GM21423 (cell line): ENCODE measurements around the gene TRIM40.

ENCODE experiments used
- ATAC-seq: cut with Tn5 transposase; IDR thresholded peaks from one replicate; pipeline ENCODE4 v1.9.1; 2021; ENCODE audit warnings: mild to moderate bottlenecking, moderate library complexity; ENCODE audit not compliant: unreplicated experiment

The TRIM40 gene, protein sequence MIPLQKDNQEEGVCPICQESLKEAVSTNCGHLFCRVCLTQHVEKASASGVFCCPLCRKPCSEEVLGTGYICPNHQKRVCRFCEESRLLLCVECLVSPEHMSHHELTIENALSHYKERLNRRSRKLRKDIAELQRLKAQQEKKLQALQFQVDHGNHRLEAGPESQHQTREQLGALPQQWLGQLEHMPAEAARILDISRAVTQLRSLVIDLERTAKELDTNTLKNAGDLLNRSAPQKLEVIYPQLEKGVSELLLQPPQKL

DNA sequence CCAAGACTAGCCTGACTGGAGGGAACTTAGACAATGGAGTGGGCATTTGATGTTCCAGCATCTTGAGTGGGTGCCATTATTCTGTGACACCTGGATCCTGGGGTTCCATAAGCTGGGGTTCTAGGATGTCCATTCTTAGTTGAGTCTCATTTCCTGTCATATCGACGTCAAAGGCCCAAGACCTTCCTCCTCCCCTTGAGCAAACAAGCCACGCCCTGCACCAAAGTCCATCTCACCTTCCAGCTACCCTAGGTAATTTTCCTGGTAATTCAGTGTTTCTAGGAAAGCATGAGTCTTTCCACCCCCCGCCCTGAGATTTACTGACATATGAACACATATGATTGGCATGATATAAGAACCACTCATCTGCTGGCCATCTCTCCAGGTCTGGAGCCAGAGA is at the start of gene TRIM40:
TRIM40 (plus strand) TSS at position 384 of the 400 bp plus-strand sequence. CDS start 897 bp downstream, outside the sequence.
- no peak for ATAC-seq

DNA sequence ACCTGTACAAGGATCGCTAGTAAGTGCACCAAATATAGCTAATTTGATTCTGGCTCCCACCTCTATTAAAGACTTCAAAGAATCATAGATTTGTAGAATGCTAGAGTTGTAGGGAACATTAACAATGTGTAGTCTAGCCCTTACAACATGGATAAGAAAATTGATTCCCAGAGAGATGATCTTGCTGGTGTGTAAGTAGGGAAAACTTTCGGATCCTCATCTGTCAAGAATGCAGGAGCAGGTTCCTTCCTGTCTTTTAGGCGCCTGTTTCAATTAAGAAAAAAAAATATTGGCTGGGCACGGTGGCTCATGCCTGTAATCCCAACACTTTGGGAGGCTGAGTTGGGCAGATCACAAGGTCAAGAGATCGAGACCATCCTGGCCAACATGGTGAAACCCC is 48.1 kb upstream of the TRIM40 start:
- ATAC-seq = no peak

DNA sequence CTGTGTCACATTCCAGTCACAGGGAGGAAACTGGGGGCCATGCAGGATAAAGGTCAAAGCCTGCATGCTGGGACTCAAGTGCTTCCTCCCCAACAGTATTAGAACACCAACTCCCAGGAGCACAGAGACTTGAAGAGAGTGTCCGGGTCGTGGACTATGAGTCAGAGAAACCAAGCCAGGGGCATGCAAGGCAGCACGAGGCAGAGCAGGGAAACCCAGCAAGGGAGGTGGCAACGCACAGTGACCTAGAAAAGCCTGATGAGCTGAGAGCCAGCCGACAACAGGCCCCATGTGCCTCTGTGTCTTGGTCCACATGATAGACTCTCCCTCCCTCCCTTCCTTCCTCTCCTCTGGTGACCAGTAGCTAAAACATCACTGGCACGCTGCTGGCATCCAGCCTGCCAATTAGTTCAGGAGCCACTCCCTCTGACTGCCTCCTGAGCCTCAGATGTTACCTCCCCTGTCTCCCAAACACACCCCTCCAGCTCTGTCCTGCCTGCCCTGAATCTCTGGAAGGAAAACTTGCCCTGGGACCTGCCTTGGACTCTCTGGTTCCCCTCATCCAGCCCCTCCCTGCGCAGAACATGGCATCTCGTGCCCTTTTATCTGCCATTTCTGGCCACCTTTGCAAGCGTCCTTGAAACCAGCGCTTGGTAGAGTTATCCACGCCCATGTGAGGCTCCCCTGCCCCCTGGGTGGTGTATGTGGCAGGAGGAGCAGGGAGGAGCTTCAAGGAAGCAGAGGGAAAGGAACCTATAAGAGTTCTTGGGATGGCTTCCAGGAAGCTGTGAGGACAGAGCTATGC is 44.2 kb upstream of the TRIM40 start:
- no peak for ATAC-seq

DNA sequence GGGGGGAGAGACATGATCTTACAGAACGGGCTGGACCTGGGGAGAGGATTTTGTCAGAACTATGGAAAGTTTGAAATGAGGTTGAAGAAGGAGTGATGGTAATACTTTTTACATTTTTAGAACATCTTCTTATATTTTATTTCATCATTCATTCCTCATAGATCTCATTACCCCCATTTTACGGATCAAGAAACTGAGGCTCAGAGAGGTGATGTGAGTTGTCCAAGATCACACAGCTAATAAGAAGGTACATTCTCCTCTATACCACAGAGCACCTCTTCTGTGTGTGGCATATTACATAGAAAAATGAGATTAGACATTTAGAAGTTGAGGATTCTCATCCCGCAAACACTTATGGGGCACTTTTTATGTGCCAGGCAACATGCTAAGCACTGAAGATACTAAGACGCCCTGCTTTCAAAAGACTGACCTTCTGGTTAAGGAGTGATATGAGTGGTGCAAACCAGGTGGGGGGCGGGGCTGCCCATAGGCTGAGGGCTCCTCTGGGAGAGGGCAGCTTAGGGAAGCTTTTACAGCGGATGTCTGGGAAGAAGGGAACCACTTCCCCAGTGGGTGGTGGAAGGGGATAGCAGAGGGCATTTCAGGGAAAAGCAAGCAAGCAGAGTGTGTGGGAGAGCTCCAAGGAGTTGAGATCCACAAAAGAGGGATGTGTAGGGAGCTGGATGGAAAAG is 42.9 kb upstream of the TRIM40 start:
- ATAC-seq = no peak

DNA sequence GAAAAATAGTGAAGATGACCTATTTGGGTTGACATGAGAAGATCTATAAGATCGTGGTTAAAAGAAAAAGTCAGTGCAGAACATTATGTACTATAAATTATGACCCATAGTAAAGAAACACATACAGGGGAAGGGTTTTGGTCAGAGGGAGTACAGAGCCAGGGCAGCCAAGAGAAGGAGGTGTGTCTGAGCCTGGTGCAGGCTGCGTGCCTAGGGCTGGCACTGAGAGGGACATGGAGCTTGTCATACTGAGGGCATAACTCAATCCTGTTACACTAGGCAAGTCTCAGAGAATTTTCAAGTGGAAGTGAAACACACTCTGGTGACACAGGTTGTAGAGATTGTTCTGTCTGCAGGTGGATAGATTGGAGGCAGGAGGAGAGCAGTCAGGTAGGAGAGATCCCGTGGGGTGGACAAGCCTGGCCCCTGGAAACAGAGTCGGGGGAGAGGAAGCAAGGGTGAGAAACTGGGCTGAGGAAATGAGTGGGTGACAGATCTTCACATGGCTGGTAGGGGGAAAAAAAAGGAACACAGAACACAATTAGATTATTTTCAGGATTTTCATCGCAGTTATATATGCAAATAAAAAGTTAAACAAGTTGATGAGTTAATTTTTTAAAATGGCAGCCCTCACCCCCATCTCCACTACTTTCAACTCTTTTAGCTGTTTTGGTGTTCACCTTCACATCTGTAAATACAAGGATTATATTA is 41.8 kb upstream of the TRIM40 start:
- ATAC-seq = no peak

DNA sequence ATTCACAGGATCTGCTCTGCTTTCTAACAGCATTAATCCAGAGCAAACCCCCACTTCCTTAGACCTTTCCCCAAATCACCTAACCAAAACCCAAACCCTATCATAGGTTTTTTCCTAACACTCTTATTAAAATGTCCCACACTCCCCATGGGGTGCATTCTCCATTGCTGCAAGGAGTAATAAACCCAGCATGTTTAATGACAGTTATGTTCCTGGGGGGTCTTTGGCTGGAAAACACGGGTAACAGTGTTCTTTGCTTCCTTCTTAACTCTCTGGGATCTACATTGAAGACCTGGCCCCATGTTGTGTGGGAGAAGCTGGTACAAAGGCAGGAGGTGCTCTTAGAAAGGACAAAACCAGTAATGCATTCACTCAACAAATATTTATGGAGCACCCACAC is 39.1 kb upstream of the TRIM40 start:
- ATAC-seq = no peak

DNA sequence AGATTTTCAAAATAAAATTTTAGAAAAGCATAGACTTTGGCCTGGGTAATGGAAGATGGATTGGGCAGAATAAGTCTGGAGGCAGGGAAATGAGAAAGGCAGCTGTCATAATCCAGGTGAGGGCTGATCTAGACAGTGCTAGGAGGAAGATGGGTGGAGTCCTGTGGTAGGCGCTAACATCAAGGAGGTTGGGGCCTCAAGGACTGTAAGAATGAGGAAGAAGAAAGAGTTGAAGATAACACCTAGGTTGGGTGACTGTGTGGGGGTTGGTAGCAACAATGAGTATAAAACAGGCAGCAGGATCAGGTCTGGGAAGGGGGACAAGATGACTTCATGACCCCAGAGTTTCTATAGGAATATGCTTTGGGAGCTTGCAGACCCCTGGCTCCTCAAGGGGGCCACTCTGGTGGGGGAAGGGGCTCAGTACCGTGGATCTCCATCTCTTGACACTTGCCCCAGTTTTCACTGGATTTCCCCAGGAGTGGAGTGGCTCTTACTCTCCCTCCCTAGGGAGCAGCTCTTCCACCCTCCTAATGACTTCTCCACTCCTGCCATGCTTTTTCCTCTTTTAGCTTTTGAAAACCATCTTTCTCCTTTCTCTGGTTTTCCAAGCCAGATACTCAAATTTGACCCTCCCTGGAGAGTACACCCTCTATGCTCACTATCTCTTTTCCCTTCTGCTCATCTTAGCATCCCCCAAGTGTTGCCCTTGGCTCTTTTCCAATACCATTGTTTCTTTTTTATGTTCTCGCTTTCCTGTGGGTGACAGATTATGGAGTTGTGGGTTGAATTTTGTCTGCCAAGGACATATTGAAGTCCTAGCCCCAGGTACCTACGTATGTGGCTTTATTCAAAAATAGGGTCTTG is 37.8 kb upstream of the TRIM40 start:
- no peak for ATAC-seq

DNA sequence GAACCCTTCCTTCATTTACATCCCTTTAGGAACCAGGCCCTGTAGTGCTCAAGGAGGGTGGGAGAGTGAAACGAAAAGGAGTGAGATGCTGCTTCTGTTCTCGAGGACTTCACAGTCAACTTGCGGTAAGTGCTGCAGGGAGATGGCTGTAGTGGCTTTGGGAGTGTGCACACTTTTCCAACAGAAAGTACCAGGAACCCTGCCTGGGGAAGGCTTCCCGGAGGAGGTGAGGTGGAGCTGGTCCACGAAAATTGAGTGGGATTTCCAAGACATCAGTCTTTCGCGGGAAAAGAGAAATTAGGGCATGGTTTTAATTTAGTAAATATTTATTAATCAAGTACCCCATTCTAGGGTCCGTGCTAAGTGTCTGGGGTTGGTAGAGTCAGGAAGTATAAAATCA is 35.8 kb upstream of the TRIM40 start:
- no peak for ATAC-seq

DNA sequence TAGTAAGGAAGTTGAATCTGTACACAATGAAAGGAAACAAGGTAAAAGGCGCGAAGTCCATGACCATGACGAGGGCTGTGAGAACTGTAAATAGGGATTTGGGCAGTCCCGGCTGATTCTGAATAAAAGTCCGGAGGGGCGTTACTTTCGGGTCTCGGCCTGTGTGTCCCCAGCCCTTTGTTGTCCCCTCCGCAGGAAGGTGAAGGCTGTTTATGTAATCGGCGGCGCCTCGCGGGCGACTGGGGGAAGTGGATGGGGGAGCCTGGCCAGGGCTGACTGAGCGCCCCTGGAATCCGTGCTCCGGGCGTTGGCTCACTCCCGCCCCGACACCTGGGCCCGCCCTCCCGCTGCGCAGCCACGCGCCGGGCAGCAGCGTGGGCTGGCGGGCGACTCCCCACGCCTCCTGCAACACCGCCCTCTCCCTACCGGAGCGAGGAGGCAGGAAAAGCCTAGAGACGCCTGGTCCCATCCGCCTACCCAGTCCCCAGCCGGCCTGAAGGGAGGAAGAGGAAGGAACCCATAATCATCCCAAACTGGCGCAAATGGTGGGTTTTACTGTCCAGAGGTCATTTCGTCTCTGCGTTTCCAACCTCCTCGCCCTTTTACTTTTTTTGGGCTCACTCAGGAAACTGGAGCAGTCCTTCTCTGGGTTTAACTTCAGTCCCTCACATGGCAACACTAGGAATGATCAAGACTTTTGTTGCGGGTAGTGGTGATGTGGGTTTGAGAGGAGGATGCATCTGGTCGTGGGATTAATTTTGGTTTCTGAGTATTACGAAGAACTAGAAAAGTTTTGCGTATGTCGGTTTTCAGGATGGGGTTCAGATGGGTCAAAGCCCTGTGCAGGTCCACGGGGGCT is 35.1 kb upstream of the TRIM40 start:
- no peak for ATAC-seq

DNA sequence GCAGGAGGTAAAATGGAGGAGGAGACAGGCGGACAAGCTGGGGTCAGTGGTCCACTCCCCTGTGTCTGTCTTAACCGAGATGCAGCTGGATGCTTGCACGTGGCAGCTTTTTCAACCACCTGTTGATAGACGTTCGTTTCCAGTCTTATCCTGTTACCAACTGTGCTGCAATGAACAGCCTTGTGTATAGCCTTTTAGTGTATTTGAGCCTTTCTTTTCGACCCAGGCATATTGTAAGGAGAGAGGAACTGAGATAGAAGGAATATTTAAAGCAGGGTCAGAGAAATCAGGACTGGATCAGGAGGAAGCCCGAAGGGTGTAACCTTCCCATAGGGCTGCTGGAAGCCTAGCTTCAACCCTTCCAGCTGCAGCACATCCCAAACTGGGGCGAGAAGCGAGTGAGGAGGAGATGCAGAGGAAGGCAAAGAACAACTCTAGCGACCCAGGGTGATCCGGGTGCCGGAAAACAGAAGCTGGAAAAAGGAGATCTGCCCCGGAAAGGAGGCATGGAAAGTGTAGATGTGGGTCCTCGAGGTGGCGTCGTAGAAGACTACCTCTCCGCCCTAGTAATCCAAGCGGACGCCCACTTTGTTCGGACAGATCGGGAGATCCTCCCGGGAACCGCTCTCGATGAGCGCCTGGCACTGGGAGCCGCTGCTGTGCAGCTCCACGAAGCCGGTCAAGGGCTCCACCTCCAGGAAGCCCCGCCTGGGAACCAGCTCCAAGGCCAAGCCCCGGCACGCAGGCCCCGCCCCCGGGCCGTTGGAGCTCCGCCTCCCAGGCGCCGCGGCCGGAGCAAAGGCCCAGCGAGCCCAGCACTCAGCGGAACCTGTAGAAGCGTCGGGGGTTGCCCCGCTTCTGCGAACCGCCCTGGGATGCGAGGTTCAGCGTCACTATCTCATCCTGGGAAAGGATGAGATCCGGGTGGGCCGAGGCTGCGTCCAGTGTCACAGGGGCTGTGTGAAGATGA is 34.2 kb upstream of the TRIM40 start:
- peak; percentile 70 for ATAC-seq

DNA sequence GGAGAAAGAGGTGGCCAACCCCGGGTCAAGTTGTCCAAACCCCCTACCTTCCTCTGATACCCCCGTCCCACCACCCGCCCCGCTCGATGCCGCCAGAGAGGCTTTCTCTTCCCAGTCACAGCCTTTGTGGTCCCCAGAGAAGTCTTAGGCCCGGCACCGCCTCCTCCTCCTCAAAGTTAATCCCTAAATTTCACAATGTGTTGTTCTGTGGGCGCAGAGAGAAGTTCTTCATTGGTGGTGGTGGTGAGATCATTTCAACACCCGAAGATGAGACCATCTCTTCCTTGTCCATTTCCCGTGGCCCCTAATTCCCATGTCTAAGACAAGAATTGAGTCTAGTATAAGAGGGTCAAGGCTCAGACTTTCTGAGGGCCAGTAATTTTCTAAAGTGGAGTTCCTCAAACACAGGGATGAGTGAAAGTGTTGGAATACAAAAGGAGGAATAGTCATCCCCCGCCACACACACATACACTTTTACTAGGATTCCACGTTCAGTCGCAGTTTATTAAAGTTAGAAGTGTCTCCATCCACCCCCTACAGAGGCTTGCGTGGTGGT is 33.4 kb upstream of the TRIM40 start:
- no peak for ATAC-seq

DNA sequence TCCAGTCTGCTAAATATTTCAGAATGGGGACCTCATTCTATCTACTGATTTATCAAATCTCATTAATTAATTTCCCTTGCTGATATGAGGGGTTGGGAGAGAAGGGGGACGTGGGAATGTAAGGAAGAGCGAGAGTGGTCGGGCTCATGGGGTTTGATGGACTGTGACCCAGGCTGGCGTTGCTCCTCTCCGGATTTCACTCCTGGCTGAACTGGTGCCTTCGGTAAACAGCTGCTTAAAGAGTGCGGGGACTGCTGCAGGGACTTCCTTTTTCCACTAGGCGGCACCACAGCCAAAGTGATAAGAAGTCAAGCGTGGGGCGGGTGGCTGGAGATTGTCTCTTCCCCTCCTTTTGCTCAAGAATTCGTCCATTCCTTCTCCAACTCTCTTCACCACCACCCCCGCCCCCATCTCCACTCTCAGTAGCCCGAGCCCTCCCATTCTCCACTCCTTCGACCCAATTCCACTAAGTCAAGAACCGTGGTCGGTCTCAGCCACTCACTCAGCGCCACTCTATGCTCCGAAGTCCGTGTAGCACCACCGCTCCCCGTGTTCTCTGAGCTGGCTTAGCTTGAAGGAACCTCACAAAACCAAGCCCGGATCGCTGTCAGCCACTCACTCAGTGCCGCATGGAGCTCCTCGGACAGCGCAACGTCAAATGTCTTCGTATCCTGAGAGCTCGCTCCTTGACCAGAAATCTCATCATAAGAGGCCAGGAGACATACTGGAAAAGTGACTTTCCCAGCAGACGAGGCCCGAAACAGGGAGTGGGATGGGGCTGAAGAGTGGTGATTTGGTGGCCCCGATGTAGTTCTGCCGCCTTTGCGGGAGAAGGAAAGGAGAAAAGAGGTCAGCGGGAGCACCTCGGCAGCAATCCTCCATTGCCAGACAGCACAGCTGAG is 32.7 kb upstream of the TRIM40 start:
- ATAC-seq = peak; percentile 57

DNA sequence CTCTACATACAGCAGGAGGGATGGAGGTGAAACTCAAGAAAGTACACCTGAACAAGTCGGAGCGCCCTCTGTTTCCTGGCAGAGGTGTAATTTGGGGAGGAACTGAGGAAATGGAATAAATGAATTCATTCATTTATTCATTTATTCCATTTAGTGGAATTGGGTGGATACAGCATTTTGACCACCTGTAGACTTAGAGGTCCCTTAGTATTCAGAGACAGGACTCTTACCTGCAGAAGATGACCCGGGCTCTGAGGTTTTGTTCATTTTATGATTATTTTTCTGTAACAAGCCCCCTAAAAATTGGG is 32.1 kb upstream of the TRIM40 start:
- no peak for ATAC-seq

DNA sequence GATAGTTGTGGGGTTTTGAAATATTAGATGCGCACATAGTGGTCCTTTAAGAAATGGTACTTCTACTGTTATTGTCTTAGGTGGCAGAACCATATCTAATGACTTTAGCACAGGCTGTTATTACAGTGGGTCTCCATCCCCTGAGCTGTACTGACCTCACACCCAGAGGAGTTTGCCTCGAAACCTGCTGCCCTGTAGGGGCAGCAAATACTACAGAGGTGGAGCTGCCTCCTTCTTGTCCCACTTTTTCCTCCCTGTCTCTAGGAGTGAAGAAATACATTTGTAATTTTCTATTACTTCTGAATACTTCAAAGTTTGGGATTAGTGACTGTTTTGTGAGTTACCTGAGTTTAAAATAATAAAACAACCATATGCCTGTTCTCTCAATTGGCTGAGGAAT is 31.3 kb upstream of the TRIM40 start:
- ATAC-seq = no peak

DNA sequence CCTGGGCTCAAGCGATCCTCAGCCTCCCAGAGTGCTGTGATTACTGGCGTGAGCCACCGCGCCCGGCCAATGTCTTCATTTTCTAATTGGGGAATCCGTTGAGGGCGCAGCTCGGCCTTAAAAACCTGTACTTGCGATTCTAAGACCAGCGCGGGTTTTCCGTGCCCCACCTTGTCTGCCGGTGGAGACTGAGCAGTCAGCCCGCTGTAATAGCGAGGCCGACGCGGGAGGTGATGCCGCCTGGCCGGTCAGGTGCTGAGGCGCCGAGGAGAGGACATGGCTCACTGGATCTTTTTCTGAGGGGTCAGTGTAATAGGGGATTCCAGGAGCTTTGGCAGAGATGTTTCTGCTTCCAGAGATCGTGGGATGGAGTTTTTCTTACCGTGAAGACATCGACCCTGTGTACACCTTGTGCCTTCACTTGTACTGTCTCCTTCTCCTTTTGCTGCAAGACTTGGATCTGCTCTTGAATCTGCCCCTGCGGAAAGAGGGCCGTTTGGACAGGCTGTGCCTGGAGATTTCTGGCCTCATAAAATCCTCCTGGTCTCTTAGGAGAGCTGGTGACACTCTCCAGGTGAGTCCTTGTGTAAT is 24.6 kb upstream of the TRIM40 start:
- ATAC-seq = no peak

DNA sequence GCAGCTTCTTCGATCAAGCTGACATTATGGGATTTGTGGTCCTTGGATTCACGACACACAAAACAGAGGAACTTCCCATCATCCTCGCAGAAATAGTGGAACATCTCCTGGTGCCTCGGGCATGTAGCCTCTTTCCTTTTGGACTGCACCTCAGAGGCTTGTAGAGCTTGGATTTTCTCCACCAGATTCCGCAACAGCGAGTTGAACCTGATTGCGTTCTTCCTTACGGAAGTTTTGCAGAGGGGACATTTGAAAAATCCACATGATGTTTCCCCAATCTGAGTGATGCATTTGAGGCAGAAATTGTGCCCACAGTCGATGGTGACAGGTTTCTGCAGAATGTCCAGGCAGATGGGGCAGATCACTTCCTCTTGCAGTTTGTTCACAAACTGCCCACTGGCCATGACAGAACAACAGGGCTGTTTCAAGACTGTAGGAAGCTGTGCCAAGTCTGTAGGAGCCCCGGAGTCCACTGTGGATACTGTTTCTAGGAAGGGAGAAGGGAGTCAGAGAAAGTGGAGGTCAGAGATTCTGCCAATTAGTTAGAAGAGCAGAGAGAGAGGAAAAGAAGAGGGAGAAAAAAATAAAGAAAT is 23.4 kb upstream of the TRIM40 start:
- ATAC-seq = no peak
